Epithelial cell of esophagus (primary cell): ENCODE results near the gene TNFSF18.

Experiments
- DNase-seq: peaks from one replicate; pipeline ENCODE4 v3.0.0; 2010; ENCODE audit warnings: low read depth
- H3K4me3 ChIP-seq: 2 replicates; pipeline ENCODE4 v1.5.1; 2011; ENCODE audit warnings: mild to moderate bottlenecking, low read length, control low read depth
- TF ChIP-seq, protein P1 (sequence below): IDR thresholded peaks from 2 replicates; pipeline ENCODE4 v1.5.1; 2011; ENCODE audit warnings: low read depth, mild to moderate bottlenecking, low read length, control low read depth, inconsistent platforms; ENCODE audit not compliant: insufficient read depth; ENCODE audit errors: missing control alignments

The TNFSF18 gene

GRCh38 chr1:173015629-173016028, 35.1 kb downstream of the TNFSF18 start:
- TF ChIP-seq, protein P1, sequence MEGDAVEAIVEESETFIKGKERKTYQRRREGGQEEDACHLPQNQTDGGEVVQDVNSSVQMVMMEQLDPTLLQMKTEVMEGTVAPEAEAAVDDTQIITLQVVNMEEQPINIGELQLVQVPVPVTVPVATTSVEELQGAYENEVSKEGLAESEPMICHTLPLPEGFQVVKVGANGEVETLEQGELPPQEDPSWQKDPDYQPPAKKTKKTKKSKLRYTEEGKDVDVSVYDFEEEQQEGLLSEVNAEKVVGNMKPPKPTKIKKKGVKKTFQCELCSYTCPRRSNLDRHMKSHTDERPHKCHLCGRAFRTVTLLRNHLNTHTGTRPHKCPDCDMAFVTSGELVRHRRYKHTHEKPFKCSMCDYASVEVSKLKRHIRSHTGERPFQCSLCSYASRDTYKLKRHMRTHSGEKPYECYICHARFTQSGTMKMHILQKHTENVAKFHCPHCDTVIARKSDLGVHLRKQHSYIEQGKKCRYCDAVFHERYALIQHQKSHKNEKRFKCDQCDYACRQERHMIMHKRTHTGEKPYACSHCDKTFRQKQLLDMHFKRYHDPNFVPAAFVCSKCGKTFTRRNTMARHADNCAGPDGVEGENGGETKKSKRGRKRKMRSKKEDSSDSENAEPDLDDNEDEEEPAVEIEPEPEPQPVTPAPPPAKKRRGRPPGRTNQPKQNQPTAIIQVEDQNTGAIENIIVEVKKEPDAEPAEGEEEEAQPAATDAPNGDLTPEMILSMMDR, result no peak
- no peak for DNase-seq
- no peak overlapping the region for H3K4me3 ChIP-seq

GRCh38 chr1:173014160-173014559, 36.6 kb downstream of the TNFSF18 start:
- H3K4me3 ChIP-seq, result no peak overlapping the region
- no peak for DNase-seq
- TF ChIP-seq, protein P1, result no peak

DNA sequence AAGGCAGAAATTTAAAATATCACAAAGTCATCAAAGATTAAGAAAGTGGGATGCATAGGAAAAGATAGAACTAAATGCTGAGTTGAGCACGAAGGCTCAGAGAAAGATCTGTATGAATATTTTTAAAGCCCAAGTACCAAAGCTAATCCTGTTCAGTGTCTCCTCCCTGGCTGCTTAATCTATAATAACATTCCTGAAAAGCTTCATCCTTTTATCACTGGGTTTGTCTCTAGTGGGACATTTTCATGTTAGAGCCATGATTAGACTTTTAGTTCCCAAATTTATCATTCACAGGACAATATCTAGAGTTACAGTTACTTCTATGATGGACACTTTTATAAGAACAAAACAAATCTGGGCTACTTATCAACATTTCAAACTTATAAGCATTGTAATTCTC, 38.6 kb downstream of the TNFSF18 start:
- DNase-seq, result no peak
- H3K4me3 ChIP-seq, result no peak overlapping the region
- TF ChIP-seq, protein P1, result no peak

- H3K4me3 ChIP-seq, result no peak overlapping the region
- DNase-seq, result no peak
- TF ChIP-seq, protein P1, result no peak
These were observed 41.1 kb downstream of the TNFSF18 start for GRCh38 chr1:173009597-173009996.

DNA sequence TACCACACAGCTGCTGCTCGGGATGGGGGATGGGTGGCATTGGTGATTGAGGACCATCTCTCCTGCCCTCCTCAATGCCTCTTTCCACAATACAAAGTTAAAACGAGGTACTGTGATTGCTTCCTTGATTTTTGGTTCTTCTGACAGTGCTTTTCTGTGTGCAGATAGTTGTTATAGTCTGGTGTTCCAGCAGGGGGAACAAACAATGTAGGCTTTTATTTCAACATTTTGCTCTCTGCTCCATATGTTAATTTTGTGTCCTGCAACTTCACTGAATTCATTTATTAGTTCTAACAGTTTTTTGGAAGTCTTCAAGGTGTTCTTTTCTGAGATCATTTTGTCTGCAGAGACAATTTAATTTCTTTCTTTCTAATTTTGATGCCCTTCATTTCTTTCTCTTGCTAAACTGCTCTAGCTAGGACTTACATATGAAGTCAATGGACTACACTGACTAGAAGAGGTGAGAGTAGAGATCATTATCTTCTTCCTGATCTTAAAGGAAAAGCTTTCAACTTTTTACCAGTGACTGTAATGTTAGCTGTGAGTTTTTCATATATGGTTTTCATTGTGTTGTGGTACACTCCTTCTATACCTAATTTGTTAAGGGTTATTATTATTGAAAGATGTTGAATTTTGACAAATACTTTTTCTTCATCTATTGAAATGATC, 45.4 kb downstream of the TNFSF18 start:
- H3K4me3 ChIP-seq, result no peak overlapping the region
- no peak for DNase-seq
- TF ChIP-seq, protein P1, result peak; percentile 11

DNA sequence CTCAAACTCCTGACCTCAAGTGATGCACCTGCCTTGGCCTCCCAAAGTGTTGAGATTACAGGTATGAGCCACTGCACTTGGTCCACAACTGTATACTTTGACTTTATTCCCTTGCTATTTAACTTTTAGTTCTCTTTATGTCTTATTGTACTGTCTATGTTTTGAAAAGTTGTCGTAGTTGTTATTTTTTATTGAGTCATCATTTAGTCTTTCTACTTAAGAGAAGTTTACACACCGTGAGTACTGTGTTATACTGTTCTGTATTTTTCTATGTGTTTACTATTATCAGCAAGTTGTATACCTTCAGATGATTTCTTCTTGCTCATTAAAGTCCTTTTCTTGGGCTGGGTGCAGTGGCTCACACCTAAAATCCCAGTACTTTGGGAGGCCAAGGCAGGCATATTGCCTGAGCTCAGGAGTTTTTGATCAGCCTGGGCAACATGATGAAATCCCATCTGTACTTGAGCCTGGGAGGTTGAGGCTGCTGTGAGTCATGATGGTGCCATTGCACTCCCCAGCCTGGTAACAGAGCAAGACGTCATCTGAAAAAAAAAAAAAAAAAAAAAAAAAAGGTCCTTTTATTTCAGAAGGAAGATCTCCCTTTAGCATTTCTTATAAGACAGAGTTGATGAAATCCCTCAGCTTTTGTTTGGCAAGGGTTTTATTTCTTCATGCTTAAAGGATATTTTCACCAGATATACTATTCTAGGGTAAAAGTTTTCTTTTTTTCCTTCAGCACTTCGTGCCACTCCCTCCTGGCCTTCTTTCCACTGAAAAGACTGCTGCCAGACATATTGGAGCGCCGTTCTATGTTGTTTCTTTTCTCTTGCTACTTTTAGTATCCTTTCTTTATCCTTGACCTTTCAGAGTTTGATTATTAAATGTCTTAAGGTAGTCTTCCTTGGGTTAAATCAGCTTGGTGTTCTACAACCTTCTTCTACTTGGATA, 47.6 kb downstream of the TNFSF18 start:
- H3K4me3 ChIP-seq, result no peak overlapping the region
- peak; percentile 94 for DNase-seq
- TF ChIP-seq, protein P1, result no peak
